HepG2 (cell line): ENCODE results near the gene TMEM235. TPM values are rescaled to one million over a fixed set of nuclear protein-coding genes. Genes with fewer than 3 reads are reported as not detected.

Source experiments
- ARNTL ChIP-seq: sonication (generic); formaldehyde crosslinking; IDR thresholded peaks from 2 replicates; pipeline ENCODE4 v1.4.0; 2020; ENCODE audit warnings: mild to moderate bottlenecking, missing genetic modification reagents
- EP300 ChIP-seq, 3 experiments: sonication (generic) in 1 of 3; formaldehyde crosslinking in 1 of 3; IDR thresholded peaks; 2 replicates each; pipeline versions ENCODE4 v1.5.1 to v1.6.1; 2011 to 2020; ENCODE audit warnings: low read depth in 2 of 3, low read length in 2 of 3, borderline replicate concordance in 1 of 3, improper control_type of control experiment in 1 of 3, mild to moderate bottlenecking in 1 of 3, missing genetic modification reagents in 1 of 3, moderate library complexity in 1 of 3
- HHEX ChIP-seq: IDR thresholded peaks from 2 replicates; pipeline ENCODE4 v1.6.1; 2016; ENCODE audit warnings: control low read depth
- NFE2 ChIP-seq: sonication (generic); formaldehyde crosslinking; IDR thresholded peaks from 2 replicates; pipeline ENCODE4 v1.4.0; 2020; ENCODE audit warnings: missing genetic modification reagents
- SAFB2 ChIP-seq: sonication (generic); formaldehyde crosslinking; IDR thresholded peaks from 2 replicates; pipeline ENCODE4 v1.5.1; 2020; ENCODE audit warnings: missing genetic modification reagents, low read depth, mild to moderate bottlenecking, borderline replicate concordance
- SMARCC2 ChIP-seq: fragments of 450-650 bp; IDR thresholded peaks from 2 replicates; pipeline ENCODE4 v1.6.1; 2017; ENCODE audit warnings: antibody characterized with exemption, mild to moderate bottlenecking
- SNRNP70 ChIP-seq: fragments of 200-400 bp; formaldehyde crosslinking; IDR thresholded peaks from 2 replicates; pipeline ENCODE4 v1.6.1; 2017; ENCODE audit warnings: mild to moderate bottlenecking, low read depth, low read length, moderate library complexity
- SOX5 ChIP-seq: IDR thresholded peaks from 2 replicates; pipeline ENCODE4 v1.6.1; 2016; ENCODE audit warnings: borderline replicate concordance
- SRF ChIP-seq: IDR thresholded peaks from 2 replicates; pipeline ENCODE4 v1.6.1; 2011; ENCODE audit warnings: mild to moderate bottlenecking, low read depth, low read length, moderate library complexity
- SRY ChIP-seq: sonication (generic); formaldehyde crosslinking; IDR thresholded peaks from 2 replicates; pipeline ENCODE4 v1.8.0; 2022; ENCODE audit warnings: mild to moderate bottlenecking, missing genetic modification reagents
- TBL1XR1 ChIP-seq: fragments of 150-350 bp; IDR thresholded peaks from 2 replicates; pipeline ENCODE4 v1.6.1; 2014; ENCODE audit warnings: borderline replicate concordance, low read length; ENCODE audit not compliant: partially characterized antibody
- TFDP2 ChIP-seq: sonication (generic); formaldehyde crosslinking; IDR thresholded peaks from 2 replicates; pipeline ENCODE4 v1.4.0; 2020; ENCODE audit warnings: missing genetic modification reagents
- TOPORS ChIP-seq: sonication (generic); formaldehyde crosslinking; IDR thresholded peaks from 2 replicates; pipeline ENCODE4 v1.8.0; 2023; ENCODE audit warnings: mild to moderate bottlenecking, missing genetic modification reagents
- XBP1 ChIP-seq: sonication (generic); formaldehyde crosslinking; IDR thresholded peaks from 2 replicates; pipeline ENCODE4 v1.5.0; 2020; ENCODE audit warnings: missing genetic modification reagents
- ZFP37 ChIP-seq: sonication (generic); formaldehyde crosslinking; IDR thresholded peaks from 2 replicates; pipeline ENCODE4 v1.4.0; 2020; ENCODE audit warnings: missing genetic modification reagents, borderline replicate concordance
- ZNF225 ChIP-seq: sonication (generic); formaldehyde crosslinking; IDR thresholded peaks from 2 replicates; pipeline ENCODE4 v1.4.0; 2020; ENCODE audit warnings: mild to moderate bottlenecking, missing genetic modification reagents
- ZNF503 ChIP-seq: sonication (generic); formaldehyde crosslinking; IDR thresholded peaks from 2 replicates; pipeline ENCODE4 v1.4.0; 2020; ENCODE audit warnings: missing genetic modification reagents
- ZNF510 ChIP-seq: sonication (generic); formaldehyde crosslinking; IDR thresholded peaks from 2 replicates; pipeline ENCODE4 v1.4.0; 2020; ENCODE audit warnings: low read depth, mild to moderate bottlenecking, missing genetic modification reagents
- ZNF782 ChIP-seq: sonication (generic); formaldehyde crosslinking; IDR thresholded peaks from 2 replicates; pipeline ENCODE4 v1.4.0; 2020; ENCODE audit warnings: missing genetic modification reagents, mild to moderate bottlenecking, borderline replicate concordance
- ZNF83 ChIP-seq: sonication (generic); formaldehyde crosslinking; IDR thresholded peaks from 2 replicates; pipeline ENCODE4 v1.4.0; 2020; ENCODE audit warnings: missing genetic modification reagents, mild to moderate bottlenecking, borderline replicate concordance
- ZNF850 ChIP-seq: sonication (generic); formaldehyde crosslinking; conservative IDR thresholded peaks from 2 replicates; pipeline ENCODE4 v1.9.0; 2021; ENCODE audit warnings: mild to moderate bottlenecking, missing genetic modification reagents
- polyA plus RNA-seq, 8 experiments: library from polyadenylated mRNA; depleted of rRNA in 3 of 8; stranded (reverse) in 7 of 8; unstranded in 1 of 8; fragments of >200 nt; fragmentation: Illumina TruSeq in 4 of 8; extraction: Trizol in 4 of 8; gene quantifications; 2 replicates each; pipeline versions ENCODE4 v1.2.1 to v1.2.3, GENCODE V29; 2011 to 2016; ENCODE audit warnings: low read depth in 4 of 8, missing spikeins in 1 of 8, mixed read lengths in 1 of 8; ENCODE audit not compliant: insufficient read depth in 1 of 8
- total RNA-seq, 5 experiments: library from RNA; depleted of rRNA; stranded (reverse); fragments of >200 nt; fragmentation: Illumina TruSeq; extraction: Trizol; gene quantifications; 2 replicates each; pipeline ENCODE4 v1.2.3, GENCODE V29; 2016; ENCODE audit warnings: low read depth in 1 of 5
- TF ChIP-seq, protein P1 (sequence below): sonication (generic); formaldehyde crosslinking; IDR thresholded peaks from 2 replicates; pipeline ENCODE4 v1.5.1; 2020; ENCODE audit warnings: mild to moderate bottlenecking, missing genetic modification reagents

Gene TMEM235
- total and polyA plus RNA-seq, 2 of the 13 experiments (the other 11 are each of a cell fraction or from before 2014, with no cell fraction given) = not detected

DNA sequence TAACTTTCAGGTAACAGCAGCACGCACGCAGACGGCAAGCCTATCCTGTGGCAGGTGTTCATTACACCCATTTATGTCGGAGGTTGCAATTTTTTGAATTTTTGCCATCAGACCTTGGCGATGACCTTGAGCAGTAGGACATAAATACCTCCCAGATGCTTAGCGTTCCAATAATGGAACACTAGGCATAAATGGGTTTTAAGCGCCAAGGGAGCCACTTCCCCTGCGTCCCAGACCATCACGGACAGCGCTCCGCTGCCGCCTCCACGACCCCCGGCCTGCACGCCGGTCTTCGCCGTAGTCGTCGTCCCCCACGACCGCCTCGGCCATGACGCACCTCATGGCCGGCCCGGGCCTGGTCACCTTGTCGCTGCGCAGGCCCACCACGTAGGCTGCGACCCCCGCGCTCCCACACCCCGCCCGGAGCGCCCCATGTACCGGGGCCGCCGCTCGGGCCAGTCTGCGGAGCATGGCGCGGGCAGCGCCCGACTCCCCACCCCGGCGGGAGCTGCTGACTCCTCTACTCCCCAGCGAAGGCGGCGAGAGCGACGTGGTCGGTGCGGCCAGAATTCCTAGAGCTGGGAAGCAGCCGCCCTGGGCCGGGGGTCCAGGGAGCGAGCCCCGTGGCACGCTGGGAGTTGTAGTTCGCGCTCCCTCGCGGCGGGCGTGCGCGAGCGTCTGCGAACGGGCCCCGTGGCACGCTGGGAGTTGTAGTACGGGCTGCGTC, 22.7 kb downstream of the TMEM235 start (continued):
- TF ChIP-seq SAFB2 (CRISPR knock-in tag) (peak; percentile 86; the same call in 1 of the 2 replicates), TBL1XR1 (peak; percentile 57), ZNF850 (CRISPR knock-in tag) (no peak), NFE2 (CRISPR knock-in tag) (no peak), ZNF503 (peak; percentile 34; the same call in 1 of the 2 replicates), EP300 (IDR thresholded peaks at IDR 0.05; ENCODE audit: low read depth in 2 of 2, low read length in 2 of 2) (no peak), EP300 (CRISPR knock-in tag; IDR thresholded peaks at IDR 0.05; ENCODE audit: borderline replicate concordance) (no peak; the same call in 1 of the 2 replicates), SNRNP70 (no peak), TFDP2 (CRISPR knock-in tag) (peak; percentile 90), SMARCC2 (no peak), SRF (0 out of 2 replicates have a peak, but pooled peaks have one; percentile 31), ZFP37 (CRISPR knock-in tag) (peak; percentile 64; the same call in 1 of the 2 replicates), ARNTL (CRISPR knock-in tag) (0 out of 2 replicates have a peak, but pooled peaks have one; percentile 21), ZNF782 (CRISPR knock-in tag) (no peak; the same call in 1 of the 2 replicates), TOPORS (CRISPR knock-in tag) (peak; percentile 75), HHEX (CRISPR knock-in tag) (no peak), SRY (CRISPR knock-in tag) (peak; percentile 93), ZNF83 (CRISPR knock-in tag) (no peak; the same call in 1 of the 2 replicates), ZNF510 (no peak), ZNF225 (peak; percentile 98), XBP1 (CRISPR knock-in tag) (0 out of 2 replicates have a peak, but pooled peaks have one; percentile 18), SOX5 (CRISPR knock-in tag) (peak; percentile 53; the same call in 1 of the 2 replicates)
- TF ChIP-seq, protein P1, sequence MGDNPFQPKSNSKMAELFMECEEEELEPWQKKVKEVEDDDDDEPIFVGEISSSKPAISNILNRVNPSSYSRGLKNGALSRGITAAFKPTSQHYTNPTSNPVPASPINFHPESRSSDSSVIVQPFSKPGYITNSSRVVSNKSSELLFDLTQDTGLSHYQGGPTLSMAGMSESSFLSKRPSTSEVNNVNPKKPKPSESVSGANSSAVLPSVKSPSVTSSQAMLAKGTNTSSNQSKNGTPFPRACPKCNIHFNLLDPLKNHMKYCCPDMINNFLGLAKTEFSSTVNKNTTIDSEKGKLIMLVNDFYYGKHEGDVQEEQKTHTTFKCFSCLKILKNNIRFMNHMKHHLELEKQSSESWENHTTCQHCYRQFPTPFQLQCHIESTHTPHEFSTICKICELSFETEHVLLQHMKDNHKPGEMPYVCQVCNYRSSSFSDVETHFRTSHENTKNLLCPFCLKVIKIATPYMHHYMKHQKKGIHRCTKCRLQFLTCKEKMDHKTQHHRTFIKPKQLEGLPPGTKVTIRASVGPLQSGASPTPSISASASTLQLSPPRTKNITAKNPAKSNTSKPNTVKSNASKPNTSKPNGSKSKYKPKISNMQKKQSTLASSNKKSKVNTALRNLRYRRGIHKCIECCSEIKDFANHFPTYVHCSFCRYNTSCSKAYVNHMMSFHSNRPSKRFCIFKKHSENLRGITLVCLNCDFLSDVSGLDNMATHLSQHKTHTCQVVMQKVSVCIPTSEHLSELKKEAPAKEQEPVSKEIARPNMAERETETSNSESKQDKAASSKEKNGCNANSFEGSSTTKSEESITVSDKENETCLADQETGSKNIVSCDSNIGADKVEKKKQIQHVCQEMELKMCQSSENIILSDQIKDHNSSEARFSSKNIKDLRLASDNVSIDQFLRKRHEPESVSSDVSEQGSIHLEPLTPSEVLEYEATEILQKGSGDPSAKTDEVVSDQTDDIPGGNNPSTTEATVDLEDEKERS (CRISPR knock-in tag) = peak; percentile 75; the same call in 1 of the 2 replicates
